GM15510 (cell line): ENCODE measurements around the gene HLCS.

Experiments used
- POLR2A ChIP-seq: IDR thresholded peaks from 3 replicates; pipeline ENCODE4 v1.6.1; 2011; ENCODE audit warnings: borderline replicate concordance; ENCODE audit not compliant: insufficient read length; ENCODE audit errors: extremely low read depth

HLCS gene

DNA sequence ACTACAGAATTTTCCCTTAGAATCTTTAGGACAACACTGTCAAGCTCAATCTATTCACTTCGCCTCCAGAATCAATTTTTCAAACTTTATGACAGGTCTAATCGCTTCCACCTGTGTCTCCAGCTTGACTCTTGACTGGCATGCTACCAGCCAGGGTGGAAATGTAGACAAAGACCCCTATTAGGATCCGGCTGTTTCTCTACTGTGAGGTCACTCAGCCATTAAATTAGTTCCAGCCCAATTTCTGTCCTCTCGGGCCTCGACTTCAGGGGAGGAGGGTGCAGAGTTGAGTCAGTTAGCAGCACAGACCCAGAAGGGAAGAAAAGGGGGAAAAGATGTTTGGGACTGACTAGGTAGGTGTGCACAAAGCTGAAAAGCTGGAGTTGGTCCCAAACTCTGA lies 78.5 kb downstream of the HLCS start:
- no peak for TF ChIP-seq POLR2A

DNA sequence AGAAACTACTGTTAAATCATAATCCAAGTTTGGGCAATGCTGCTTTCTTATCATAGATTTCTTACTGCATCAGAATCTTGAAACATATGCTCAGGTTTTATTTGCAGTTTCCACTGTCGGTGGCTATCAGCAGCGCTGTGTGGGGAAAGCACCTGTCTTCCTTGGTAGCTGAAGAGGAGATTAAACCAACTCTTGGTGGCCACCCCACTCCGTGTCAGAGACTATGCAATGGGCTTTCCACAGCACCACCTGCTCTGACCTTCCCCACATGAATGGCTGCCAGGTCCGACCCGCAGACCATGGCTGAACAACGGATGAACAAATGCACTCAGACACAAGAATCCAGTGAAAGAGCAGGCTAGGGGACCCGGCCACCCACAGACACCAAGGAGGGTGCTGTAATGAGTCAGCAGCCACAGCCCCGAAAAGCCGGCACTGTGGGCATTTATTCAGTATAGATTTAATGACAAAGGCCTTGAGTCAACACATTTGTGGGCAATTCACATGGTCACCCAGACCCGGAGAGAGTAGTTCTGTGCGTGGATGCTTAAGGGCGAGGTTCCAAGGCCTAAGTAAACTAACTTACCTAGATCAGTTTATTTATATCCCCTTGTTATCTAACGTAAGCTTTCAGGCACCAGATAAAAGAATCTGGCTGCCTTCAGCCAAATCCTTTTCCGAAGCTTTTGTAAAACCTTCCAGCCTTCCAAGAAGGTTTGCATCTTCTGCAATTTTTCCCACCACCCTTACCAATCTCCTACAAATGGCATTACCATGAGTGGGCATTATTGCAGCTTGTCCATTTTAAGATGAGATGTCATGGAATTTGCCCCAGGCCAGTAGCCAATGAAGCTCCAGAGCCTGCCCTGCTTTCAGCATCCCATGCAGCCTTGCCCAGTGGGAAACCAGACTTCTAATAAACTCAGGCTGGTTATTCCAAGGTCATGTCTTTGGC lies 82.7 kb downstream of the HLCS start:
- no peak for TF ChIP-seq POLR2A

DNA sequence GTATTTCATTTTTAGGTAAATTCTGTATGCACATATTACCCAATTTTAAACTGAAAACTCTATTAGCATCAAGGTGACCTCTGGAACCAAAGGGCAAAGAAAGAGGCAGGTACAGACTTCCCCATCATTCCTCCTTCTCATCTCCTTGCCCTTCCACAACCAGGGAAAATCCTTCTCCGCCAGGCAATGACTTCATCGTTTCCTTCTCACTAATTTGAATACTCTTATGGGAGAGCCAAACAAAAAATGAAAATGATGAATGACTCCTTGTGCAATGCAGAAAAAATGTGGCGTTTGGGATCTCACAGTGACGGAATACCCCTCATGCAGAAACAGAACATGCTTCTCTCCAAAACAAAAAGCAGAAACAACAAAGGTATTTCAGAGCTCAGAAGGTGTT lies 83.7 kb downstream of the HLCS start:
- TF ChIP-seq POLR2A = no peak

DNA sequence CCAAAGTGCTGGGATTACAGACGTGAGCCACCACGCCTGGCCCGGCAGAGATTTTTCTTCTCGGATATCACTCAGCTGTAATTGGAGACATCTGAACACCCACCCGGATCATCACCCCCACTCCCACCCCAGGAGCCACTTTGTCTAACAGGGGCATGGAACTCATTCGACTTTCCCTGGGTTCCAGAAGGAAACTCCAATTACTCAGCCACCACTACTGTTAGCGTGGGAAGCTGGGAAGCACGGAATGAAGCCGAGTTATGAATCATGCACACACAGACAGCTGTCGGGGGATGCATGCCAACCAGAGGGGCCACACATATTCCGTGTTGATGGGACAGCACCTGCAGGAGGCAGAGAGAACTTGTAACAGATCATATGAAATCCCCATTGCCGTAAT lies 85.2 kb downstream of the HLCS start:
- TF ChIP-seq POLR2A = no peak

DNA sequence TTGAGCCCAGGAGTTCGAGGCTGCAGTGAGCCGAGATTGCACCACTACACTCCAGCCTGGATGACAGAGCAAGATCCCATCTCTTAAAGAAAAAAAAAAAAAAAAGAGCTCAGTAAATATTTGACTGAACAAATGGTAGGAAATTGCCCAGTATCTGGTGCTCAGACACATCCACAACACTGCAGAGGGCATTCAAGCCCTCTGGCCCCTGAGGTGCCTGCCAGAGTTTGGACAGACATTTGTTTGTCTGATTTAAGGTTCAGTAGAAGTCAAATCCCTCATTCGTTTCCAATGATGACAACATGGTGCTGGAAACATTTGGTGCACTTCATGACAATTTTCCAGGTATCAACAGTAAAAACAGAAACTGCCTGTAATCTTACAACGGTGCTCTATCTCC lies 86.6 kb downstream of the HLCS start:
- TF ChIP-seq POLR2A = no peak

DNA sequence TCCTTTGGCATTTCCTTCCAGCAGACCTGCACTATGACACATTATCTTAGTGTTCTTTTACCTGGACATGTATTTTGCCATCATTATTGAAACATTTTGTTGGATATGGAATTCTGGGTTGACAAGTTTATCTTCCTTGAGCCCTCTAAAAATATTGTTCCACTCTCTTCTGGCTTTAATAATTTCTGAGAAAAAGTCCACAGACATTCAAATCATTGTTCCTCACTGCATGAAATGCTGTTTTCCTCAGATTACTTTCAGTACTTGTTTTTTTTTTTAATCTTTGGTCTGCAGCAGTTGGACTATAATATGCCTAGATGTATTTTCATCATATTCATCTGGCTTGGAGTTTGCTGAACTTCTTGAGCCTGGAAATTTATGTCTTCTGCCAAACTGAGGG lies 88.7 kb downstream of the HLCS start:
- no peak for TF ChIP-seq POLR2A

GRCh38 chr21:36874665-36875064 lies 91.8 kb downstream of the HLCS start:
- TF ChIP-seq POLR2A = no peak

GRCh38 chr21:36873513-36873912 lies 93.0 kb downstream of the HLCS start:
- TF ChIP-seq POLR2A = no peak

GRCh38 chr21:36867291-36867905 lies 99.1 kb downstream of the HLCS start:
- TF ChIP-seq POLR2A = no peak

GRCh38 chr21:36866419-36866818 lies 100.0 kb downstream of the HLCS start:
- no peak for TF ChIP-seq POLR2A

DNA sequence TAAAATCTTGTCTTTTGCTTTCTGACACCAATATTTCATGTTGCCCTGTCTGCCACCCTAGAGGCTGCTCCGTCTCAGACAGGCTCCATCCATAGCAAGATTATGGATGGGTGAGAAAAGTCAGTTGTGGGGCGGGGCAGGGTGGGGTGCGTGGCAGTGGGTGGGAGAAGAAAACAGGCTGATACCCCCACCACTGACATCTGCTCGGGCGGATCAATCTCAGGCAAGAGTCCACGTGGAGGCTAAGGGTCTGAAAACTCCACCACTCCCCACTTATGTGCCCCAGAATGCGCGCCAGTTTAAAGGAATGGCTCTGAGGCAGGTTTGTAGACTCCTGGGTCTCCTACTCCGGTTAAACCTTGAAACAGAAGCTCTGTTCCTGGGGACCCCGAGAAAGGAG lies 101.5 kb downstream of the HLCS start:
- no peak for TF ChIP-seq POLR2A

GRCh38 chr21:36863260-36863659 lies 103.2 kb downstream of the HLCS start:
- no peak for TF ChIP-seq POLR2A

DNA sequence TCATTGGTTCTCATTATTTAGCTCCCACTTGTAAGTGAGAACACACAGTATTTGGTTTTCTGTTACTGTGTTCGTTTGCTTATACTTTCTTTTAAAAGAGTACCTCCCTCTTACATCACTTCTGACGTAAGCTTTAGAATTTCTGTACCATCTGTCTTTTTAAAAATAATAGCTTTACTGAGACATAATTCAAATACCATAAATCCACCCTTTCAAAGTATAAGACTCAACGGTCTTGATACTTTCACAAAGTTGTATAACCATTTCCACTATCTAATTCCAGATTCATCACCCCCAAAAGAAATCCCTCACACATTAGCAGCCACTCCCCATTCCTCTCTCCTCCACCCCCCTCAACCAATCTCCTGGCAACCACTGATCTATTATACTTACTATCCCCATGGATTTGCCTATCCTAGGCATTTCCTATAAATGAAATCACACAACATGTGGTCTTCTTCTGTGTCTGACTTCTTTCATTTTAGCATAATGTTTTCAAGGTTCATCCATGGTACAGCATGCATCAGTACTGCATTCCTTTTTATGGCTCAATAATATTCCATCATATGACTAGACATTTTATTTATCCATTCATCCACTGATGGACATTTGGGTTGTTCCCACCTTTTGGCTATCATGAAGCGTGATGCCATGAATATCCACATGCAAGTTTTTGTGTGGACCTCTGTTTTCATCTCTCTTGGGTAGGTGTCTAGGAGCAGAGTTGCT lies 104.7 kb downstream of the HLCS start:
- no peak for TF ChIP-seq POLR2A

DNA sequence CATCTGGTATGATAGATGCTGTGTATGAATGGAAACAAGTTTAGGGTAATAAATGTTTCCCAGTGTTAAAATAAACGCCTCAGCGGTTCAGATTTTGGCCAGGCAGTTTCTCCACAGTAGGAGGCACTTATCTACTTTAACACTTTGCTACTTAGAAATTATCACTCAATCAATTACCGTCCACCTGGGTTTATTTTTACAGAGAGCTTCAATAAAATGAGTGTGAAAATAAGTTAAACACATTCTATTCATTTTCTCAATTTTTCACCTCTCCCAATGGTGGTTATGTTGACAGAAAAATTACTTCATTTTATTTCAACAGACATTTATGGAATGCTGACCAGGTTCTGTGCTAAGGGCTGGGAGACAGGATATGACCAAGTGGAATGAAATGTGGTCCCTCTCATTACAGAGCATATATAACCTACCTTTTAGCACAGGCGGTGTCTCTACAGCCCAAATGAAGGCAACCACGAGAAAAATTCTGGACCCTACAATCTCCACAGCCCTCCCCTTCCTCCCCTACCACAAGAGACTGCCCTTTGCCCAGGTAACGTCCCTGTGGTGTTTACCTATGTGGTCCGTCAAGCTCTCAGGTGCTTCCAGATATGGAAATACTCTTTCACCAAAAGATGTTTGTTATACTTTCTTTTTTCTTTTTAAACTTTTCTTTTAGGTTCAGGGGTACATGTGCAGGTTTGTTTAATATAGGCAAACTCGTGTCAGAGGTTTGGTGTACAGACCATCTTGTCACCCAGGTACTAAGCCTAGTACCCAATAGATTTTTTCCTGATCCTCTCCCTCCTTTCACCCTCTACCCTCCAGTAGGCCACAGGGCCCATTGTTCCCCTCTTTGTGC lies 105.5 kb downstream of the HLCS start:
- no peak for TF ChIP-seq POLR2A

GRCh38 chr21:36859744-36860501 lies 106.5 kb downstream of the HLCS start:
- no peak for TF ChIP-seq POLR2A
